Mesothelial cell of epicardium (in vitro differentiated cells): Measurements from ENCODE around the gene UBXN10. TPM values are rescaled to one million over a fixed set of nuclear protein-coding genes. Genes with fewer than 3 reads are reported as not detected.

Source experiments
- DNase-seq, 2 experiments: peaks; one replicate each; pipeline ENCODE4 v3.0.0; 2021; ENCODE audit warnings: low spot score in 2 of 2; ENCODE audit not compliant: unreplicated experiment in 2 of 2
- H3K27ac Mint-ChIP-seq: 2 replicates; pipeline ENCODE4 v1.8.0; 2021; ENCODE audit warnings: mixed read lengths
- H3K27me3 Mint-ChIP-seq: 2 replicates; pipeline ENCODE4 v1.8.0; 2021; ENCODE audit warnings: low read depth, mixed read lengths
- H3K36me3 Mint-ChIP-seq: 2 replicates; pipeline ENCODE4 v1.8.0; 2021; ENCODE audit warnings: mixed read lengths
- H3K4me1 Mint-ChIP-seq: 2 replicates; pipeline ENCODE4 v1.8.0; 2021; ENCODE audit warnings: mixed read lengths
- H3K4me3 Mint-ChIP-seq: 2 replicates; pipeline ENCODE4 v1.8.0; 2021; ENCODE audit warnings: mild to moderate bottlenecking, moderate library complexity, mixed read lengths
- H3K9me3 Mint-ChIP-seq: 2 replicates; pipeline ENCODE4 v1.8.0; 2021; ENCODE audit warnings: mixed read lengths
- total RNA-seq: library from RNA; stranded (reverse); gene quantifications from 3 replicates; pipeline ENCODE4 v1.2.1, GENCODE V29; 2021
- TF ChIP-seq, protein P1 (sequence below): fragments of 200-600 bp; sonication (generic); IDR thresholded peaks from one replicate; pipeline ENCODE4 v1.5.0; 2021; ENCODE audit warnings: antibody characterized with exemption; ENCODE audit not compliant: unreplicated experiment

Gene UBXN10
- total RNA-seq, 1 donor from 2014 or later: 2.3 TPM

DNA sequence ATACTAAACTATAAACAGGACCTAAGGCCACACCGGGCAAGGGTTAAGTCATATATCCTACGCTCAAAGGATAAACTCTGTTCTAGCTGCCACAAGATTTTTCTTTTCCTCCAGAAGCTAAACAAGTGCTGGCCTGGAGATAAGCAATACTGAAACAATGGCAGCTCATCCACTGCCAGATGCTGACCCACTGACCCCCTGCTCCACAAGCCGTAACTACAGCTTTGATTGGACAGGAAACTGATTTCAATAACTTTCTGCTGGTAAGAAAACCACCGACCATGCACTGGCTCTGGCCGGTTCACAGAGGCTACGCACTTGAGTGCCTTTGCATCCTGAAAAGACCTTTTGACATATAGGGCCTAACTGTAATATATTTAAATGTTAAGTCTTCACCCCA lies 51.8 kb downstream of the UBXN10 start:
- H3K9me3 Mint-ChIP-seq: no peaks in the 10 kb centered on the region

DNA sequence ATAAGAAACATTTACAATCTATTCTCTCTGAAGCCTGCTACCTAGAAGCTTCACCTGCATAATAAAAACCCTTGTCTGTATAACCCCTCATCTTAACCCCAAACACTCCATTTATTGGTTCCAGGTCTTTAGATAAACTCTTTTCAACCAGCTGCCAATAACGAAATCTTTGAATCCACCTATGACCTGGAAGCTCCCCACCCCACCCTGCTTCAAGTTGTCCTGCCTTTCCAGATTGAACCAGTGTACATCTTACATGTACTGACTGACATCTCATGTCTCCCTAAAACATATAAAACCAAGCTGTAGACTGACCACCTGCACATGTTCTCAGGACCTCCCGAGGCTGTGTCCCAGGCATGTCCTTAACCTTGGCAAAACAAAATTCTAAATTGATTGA lies 54.1 kb downstream of the UBXN10 start:
- H3K4me1 Mint-ChIP-seq: peaks cover 19% of the 10 kb centered on the region
- no peak for DNase-seq
- TF ChIP-seq, protein P1, sequence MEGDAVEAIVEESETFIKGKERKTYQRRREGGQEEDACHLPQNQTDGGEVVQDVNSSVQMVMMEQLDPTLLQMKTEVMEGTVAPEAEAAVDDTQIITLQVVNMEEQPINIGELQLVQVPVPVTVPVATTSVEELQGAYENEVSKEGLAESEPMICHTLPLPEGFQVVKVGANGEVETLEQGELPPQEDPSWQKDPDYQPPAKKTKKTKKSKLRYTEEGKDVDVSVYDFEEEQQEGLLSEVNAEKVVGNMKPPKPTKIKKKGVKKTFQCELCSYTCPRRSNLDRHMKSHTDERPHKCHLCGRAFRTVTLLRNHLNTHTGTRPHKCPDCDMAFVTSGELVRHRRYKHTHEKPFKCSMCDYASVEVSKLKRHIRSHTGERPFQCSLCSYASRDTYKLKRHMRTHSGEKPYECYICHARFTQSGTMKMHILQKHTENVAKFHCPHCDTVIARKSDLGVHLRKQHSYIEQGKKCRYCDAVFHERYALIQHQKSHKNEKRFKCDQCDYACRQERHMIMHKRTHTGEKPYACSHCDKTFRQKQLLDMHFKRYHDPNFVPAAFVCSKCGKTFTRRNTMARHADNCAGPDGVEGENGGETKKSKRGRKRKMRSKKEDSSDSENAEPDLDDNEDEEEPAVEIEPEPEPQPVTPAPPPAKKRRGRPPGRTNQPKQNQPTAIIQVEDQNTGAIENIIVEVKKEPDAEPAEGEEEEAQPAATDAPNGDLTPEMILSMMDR: no peak
- H3K36me3 Mint-ChIP-seq: no peaks in the 10 kb centered on the region
- H3K27ac Mint-ChIP-seq: no peak overlapping the region
- no peaks in the 10 kb centered on the region for H3K9me3 Mint-ChIP-seq
- peaks cover 34% of the 10 kb centered on the region for H3K27me3 Mint-ChIP-seq
- no peak overlapping the region for H3K4me3 Mint-ChIP-seq

More for the DNA sequence above, 51.8 kb downstream of the UBXN10 start:
- DNase-seq: no peak
- H3K4me3 Mint-ChIP-seq: no peak overlapping the region
- TF ChIP-seq, protein P1: no peak
- no peaks in the 10 kb centered on the region for H3K36me3 Mint-ChIP-seq
- H3K27ac Mint-ChIP-seq: no peak overlapping the region
- peaks cover 43% of the 10 kb centered on the region for H3K4me1 Mint-ChIP-seq
- H3K27me3 Mint-ChIP-seq: peaks cover 27% of the 10 kb centered on the region

DNA sequence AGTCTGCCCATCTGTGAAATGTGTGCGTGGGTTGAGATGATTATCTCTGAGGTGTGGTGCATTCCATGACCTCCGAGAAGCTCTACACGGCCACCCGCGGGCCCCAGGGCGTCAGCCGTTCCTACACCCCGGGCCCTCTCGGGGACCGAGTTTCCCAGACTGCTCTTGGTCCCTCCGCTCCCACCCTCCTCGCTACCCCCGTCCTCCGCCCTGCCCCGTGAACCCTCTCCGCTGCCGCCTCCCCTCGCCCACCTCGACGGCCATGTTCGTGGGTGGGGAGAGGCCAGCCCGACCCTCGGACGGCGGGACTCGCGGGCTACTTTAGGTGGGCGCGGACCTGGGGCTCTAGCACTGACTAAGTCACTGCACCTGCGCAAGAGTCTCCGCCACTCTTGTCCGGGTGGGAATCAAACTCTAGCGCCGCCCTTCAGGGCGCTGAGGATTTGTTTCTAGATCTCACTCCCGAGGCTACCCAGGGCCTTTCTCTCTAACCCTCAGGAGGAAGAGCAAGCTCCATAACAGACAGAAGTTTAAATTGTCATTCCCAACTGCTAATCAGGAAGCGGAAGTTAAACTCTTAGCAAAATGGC lies 57.1 kb downstream of the UBXN10 start:
- Mint-ChIP-seq H3K9me3 (no peaks in the 10 kb centered on the region), H3K27ac (no peak overlapping the region), H3K4me3 (no peak overlapping the region), H3K36me3 (no peaks in the 10 kb centered on the region), H3K27me3 (peaks cover 54% of the 10 kb centered on the region), H3K4me1 (no peaks in the 10 kb centered on the region)
- TF ChIP-seq, protein P1: no peak
- no peak for DNase-seq

Other genes with a start within 250 kb of the UBXN10 start
- 3.7 to 5.0 TPM (median 4.1 TPM) in 3 replicates for gene PLA2G2A, start 206.5 kb upstream of the UBXN10 start, total RNA-seq
- gene PLA2G5, start 115.9 kb upstream of the UBXN10 start, total RNA-seq: 0.25 TPM in 1 of 3 replicates, not detected in the others
- gene PLA2G2D, start 66.6 kb upstream of the UBXN10 start, total RNA-seq: not detected in 3 replicates
- gene PLA2G2F, start 46.8 kb upstream of the UBXN10 start, total RNA-seq: not detected in 3 replicates
- gene PLA2G2C, start 422 bp downstream of the UBXN10 start, total RNA-seq: 0.24 to 0.50 TPM (median 0.40 TPM) in 3 replicates
- 0.20 to 0.29 TPM (median 0.25 TPM) in 3 replicates for gene VWA5B1, start 104.8 kb downstream of the UBXN10 start, total RNA-seq